Activated CD8-positive, alpha-beta memory T cell treated with anti-CD3 and anti-CD28 coated beads for 48 hours (primary cell): Measurements from ENCODE around the gene HYAL1.
"Not testable (repeated sequence)": the region's sequence is repeated elsewhere in the genome, so short reads cannot be mapped to it uniquely, and the experiment has no call there.

Experiments
- DNase-seq, 3 experiments: peaks; one replicate each; pipeline ENCODE4 v3.0.0-alpha.2; 2020; ENCODE audit warnings: low read depth in 2 of 3, low spot score in 2 of 3

Gene HYAL1

GRCh38 chr3:50295553-50296431, 7.6 kb downstream of the HYAL1 start:
- DNase-seq: no peak

DNA sequence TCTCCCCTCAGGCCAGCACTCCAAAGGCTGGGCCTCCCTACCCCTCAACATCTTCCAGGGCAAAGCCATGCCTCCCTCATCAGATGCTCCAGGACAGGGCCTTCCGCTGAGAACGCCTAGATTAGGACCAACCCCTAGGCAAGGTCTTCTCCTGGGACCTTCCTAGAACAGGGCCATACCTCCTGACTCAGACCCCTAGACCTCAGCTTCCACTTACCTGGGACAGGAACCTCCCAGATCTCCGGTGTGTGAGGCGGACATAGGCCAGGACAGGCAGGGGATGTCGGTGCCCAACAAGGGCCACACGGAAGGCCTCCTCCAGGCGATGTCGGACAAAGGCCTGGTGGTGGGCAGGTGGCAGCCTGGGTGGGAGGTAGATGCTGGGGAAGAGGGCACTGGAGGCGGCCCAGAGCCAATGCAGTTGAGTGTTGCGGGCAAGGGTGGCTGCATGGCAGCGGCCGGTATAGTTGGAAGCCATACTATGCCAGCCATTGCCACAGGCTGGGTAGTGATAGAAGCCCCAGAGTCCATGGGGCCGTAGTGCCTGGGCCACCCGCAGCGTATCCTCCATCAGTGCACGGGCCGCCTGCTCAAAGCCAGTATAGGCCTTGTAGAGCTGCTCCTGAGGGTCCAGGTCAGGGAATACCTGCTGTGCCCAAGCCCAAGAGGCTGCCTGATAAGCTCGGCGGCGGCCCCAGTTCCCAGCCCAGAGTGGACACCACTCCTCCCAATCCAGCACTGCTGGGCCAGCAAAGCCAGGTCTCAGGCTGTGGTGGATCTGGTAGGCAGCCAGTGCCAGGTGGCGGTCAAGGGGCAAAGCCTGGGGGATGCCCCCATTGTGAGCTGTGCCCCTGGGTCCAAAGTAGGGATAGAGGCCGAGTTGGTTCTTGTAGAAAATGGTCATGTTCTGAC, 8.6 kb downstream of the HYAL1 start:
- DNase-seq: no peak

DNA sequence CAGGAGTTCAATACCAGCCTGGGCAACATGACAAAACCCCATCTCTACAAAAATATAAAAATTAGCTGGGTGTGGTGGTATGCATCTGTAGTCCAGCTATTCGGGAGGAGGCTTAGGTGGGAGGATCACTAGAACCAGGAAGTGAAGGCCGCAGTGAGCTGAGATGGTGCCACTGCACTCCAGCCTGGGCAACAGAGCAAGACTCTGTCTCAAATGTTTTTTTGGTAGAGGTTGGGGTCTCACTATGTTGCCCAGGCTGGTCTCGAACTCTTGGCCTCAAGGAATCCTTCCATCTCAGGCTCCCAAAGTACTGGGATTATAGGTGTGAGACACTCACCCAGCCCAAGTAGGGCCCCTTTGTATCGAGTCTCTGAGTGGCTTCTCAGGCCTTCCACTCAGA, 9.3 kb downstream of the HYAL1 start:
- DNase-seq: no peak

GRCh38 chr3:50293079-50293801, 10.1 kb downstream of the HYAL1 start:
- DNase-seq: no peak

- DNase-seq: peak; percentile 77 to 88 (median 80)
These were observed 11.0 kb downstream of the HYAL1 start, which contains the start of gene IFRD2 for GRCh38 chr3:50292159-50293078. Gene IFRD2 (minus strand): TSS chr3:50292429. CDS start chr3:50292274, 155 bp downstream.

- DNase-seq: no peak
These were observed 13.2 kb downstream of the HYAL1 start for GRCh38 chr3:50290161-50290641.

- DNase-seq: no peak
These were observed 14.2 kb downstream of the HYAL1 start for GRCh38 chr3:50289130-50289529.

GRCh38 chr3:50288387-50289007, 14.9 kb downstream of the HYAL1 start:
- no peak for DNase-seq

DNA sequence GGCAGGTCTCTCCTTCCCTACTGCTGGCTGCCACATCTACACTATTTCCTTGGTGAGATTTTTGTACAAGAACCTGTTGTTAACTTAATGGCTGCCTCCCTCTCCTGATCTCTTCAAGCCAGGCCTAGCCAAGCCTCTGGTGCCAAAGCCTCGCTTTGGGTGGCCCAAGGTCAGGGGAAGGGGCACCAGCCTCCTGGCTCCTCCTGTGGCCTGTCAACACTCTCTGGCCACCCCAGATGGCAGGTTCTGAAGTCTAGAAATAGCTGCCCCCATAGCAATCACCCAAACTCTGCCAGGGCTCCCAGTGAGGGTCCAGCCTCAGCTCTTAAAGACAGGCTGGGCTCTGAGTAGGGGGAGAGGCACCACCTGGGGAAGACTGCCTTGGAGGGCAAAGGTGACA, 16.1 kb downstream of the HYAL1 start:
- DNase-seq: no peak

DNA sequence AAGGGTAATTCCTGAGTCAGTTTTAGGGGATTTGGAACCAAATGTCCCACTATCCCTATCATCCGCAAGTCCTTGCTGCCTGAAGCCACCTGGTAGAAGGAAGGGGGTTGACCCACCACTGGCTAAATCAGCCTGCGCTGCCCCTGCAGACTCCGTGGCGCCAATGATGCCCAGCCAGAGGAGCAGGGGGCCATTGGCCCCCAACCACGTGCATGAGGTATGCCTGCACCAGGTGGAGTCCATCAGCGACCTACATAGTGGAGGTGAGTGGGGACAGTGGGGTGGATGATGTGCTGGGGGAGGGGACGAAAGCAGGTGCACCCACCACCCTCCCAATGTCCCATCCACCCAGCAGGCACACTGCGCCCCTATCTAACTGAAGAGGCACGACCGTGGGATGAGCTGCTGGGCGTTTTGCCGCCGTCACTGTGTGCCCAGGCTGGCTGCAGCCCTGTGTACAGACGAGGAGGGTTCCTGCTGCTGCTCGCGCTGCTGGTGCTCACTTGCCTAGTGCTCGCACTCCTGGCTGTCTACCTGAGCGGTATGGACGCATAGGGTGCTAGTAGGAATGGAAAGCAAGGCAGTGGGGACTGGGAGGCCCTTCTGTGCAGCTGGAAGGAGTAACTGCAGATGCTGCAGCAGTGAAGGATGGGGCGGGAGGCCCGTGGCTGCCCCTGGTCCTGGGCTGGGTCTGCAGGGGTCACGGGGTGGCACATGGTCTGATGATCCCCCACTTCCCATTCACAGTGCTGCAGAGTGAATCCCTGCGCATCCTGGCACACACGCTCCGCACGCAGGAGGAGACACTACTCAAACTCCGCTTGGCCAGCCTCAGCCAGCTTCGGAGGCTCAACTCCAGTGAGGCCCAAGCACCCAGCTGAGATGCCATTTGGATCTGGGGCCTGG, 16.8 kb downstream of the HYAL1 start:
- no peak for DNase-seq

- DNase-seq: not testable (repeated sequence)
These were observed 19.3 kb downstream of the HYAL1 start for GRCh38 chr3:50284121-50284520.

GRCh38 chr3:50279255-50280016, 23.9 kb downstream of the HYAL1 start:
- no peak for DNase-seq

DNA sequence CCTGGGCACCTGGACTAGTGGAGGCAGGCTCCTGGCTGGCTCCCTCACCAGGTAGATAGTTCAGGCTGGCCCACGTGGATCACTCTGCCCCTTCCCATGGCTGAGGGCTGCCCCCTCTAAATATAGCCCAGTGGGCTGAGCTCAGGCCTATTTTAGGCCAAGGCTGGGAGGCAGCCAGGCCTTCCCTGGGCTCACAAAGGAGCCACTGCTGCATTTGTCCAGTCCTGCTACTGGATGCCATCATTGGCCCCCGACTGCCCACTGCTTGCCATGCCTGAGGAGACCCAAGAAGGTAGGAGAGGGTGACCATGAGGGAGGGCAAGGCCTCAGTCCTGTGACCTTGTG, 24.5 kb downstream of the HYAL1 start, which contains the start of gene LSMEM2:
Gene LSMEM2 (plus strand): TSS at position 208 of the 345 bp plus-strand sequence. CDS start 27 bp downstream, at position 235.
- DNase-seq: no peak

DNA sequence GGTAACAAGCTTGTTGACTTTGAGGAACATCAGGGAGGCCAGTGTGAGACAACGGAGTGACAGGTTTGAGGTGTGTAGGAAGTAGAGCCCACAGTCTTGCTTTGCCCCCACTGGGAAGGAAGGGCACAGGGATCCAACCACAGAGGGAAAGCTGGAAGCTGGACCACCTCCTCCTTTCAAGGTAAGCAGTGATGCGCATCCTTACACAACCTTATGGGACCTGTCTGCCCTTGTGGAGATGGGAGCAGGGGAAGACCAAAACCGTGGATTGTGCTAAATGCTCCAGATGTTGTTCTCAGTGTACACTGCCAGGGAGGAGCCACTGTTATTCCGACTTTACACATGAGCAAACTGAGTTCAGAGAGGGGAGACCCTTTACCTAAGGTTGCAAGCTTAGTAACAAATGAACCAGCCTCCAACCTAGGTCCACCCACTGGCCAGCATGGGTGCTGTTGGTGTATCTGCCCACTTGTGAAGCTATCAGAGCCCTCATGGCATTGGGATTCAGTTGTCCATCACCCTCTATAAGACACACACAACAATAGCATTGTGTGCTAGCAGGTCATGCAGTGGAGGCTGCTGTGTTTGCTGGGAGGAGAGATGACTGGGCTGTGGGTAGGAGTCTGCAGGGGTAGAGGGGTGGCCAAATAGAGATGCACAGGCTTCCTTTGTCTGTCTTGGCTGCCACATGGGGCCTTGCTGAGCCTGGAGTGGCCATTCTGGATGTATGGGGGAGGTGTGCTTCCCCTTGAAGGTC, 25.1 kb downstream of the HYAL1 start:
- no peak for DNase-seq

DNA sequence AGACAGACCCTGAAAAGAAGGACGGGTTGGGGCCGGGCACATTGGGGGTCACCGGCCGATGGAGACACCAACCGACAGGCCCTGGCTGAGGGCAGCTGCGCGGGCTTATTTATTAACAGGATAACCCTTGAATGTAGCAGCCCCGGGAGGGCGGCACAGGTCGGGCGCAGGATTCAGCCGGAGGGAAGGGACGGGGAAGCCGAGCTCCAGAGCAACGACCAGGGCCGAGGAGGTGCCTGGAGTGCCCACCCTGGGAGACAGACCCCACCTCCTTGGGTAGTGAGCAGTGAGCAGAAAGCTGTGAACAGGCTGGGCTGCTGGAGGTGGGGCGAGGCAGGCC, 26.6 kb downstream of the HYAL1 start:
- DNase-seq: no peak

DNA sequence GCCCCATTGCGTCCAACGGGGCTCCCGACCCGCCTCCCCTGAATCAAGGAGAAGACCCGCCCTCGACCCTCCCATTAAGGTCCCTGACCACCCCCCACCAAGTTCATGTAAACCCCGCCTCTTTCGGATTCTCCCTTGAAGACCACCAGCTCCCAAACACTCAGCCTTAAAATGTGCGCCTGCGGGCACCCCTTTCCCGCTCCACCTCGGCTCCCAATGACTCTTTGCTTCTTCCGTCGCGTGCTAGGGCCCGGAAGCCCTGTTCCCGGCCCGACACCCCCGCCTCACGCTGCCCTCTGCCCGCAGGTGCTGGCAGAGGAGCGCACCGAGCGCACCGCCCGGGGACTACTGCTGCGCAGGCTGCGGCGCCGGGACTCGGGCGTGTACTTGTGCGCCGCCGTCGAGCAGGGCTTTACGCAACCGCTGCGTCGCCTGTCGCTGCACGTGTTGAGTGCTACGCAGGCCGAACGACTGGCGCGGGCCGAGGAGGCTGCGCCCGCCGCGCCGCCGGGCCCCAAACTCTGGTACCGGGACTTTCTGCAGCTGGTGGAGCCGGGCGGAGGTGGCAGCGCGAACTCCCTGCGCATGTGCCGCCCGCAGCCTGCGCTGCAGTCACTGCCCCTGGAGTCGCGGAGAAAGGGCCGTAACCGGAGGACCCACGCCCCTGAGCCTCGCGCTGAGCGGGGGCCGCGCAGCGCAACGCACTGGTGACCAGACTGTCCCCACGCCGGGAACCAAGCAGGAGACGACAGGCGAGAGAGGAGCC, 27.2 kb downstream of the HYAL1 start:
- no peak for DNase-seq
